ENCODE measurements around the gene CALD1. TPM values are rescaled to one million over a fixed set of nuclear protein-coding genes. Genes with fewer than 3 reads are reported as not detected.

The CALD1 gene
- total and polyA plus RNA-seq, 7 donors, result 16.8 to 59.5 (median 25.0) TPM

GRCh38 chr7:134850066-134850465 lies 70.6 kb downstream of the CALD1 start:
- 57 to 80% (median 63%) methylated on average over 2 of the region's 2 CpGs for WGBS, 3 donors
- H3K9me3 ChIP-seq, result no peaks in the 10 kb centered on the region
- intact Hi-C loops (cut with DNase I), result no loop called here
- H3K4me3 ChIP-seq, result no peak overlapping the region
- no peak overlapping the region for H3K27ac ChIP-seq
- H3K27me3 ChIP-seq (ENCODE audit: insufficient read depth in 3 of 3, low read length in 2 of 3), result no peaks in the 10 kb centered on the region
- TF ChIP-seq, protein P1, sequence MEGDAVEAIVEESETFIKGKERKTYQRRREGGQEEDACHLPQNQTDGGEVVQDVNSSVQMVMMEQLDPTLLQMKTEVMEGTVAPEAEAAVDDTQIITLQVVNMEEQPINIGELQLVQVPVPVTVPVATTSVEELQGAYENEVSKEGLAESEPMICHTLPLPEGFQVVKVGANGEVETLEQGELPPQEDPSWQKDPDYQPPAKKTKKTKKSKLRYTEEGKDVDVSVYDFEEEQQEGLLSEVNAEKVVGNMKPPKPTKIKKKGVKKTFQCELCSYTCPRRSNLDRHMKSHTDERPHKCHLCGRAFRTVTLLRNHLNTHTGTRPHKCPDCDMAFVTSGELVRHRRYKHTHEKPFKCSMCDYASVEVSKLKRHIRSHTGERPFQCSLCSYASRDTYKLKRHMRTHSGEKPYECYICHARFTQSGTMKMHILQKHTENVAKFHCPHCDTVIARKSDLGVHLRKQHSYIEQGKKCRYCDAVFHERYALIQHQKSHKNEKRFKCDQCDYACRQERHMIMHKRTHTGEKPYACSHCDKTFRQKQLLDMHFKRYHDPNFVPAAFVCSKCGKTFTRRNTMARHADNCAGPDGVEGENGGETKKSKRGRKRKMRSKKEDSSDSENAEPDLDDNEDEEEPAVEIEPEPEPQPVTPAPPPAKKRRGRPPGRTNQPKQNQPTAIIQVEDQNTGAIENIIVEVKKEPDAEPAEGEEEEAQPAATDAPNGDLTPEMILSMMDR (IDR thresholded peaks at IDR 0.05), result no peak
- DNase-seq (no peak), ATAC-seq (no peak)
- peaks cover 0 to 3% of the 10 kb centered on the region in 2 donors for H3K36me3 ChIP-seq (ENCODE audit: insufficient read depth in 1 of 2, low read depth in 1 of 2)
- no peaks in the 10 kb centered on the region for H3K4me1 ChIP-seq

DNA sequence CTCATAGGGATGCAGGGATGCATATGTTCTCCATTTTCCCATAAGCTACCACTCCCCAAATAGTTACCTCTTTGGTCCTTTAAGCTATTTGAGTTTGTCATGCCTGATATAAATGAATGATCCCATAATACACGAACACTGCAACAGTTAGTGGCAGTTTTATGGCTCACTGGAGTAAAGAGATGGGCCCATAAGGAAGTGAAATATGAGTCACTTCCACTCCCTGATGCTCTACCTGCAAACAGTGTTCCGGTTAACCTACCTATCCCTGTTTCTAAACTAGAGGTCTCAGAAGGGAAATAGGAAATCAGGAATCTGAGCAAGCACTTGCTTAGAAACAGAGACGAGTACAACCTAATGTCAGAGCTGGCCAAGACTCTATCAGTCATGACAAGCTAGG lies 71.7 kb downstream of the CALD1 start:
- no peak overlapping the region for H3K4me3 ChIP-seq
- H3K27me3 ChIP-seq (ENCODE audit: insufficient read depth in 3 of 3, low read length in 2 of 3), result no peaks in the 10 kb centered on the region
- ATAC-seq (no peak), DNase-seq (no peak)
- 77 to 82% (median 80%) methylated on average over 3 of the region's 3 CpGs for WGBS, 3 donors
- no peaks in the 10 kb centered on the region for H3K9me3 ChIP-seq
- TF ChIP-seq, protein P1 (IDR thresholded peaks at IDR 0.05), result no peak
- intact Hi-C loops (cut with DNase I), result no loop called here
- H3K36me3 ChIP-seq (ENCODE audit: insufficient read depth in 1 of 2, low read depth in 1 of 2), result no peaks in the 10 kb centered on the region
- peaks cover 5% of the 10 kb centered on the region for H3K4me1 ChIP-seq
- no peak overlapping the region for H3K27ac ChIP-seq

- 50 to 72% (median 59%) methylated on average over 2 of the region's 2 CpGs for WGBS, 3 donors
- H3K4me1 ChIP-seq, result peaks cover 5% of the 10 kb centered on the region
These were observed 73.2 kb downstream of the CALD1 start for GRCh38 chr7:134852625-134853024.

DNA sequence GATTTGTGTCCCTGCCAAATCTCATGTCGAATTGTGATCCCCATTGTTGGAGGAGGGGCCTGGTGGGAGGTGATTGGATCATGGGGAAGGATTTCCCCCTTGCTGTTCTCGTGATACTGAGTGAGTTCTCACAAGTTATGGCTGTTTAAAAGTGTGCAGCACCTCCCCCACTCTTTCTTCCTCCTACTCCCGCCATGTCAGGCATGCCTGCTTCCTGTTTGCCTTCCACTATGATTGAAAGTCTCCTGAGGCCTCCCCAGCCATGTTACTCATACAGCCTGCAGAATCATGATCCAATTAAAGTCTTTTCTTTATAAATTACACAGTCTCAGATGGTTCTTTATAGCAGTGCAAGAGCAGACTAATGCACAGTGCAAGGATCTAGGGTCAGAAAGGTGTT lies 75.4 kb downstream of the CALD1 start:
- TF ChIP-seq, protein P1 (IDR thresholded peaks at IDR 0.05), result no peak
- no peak for DNase-seq
- 39 to 55% (median 41%) methylated on average over 3 of the region's 3 CpGs for WGBS, 3 donors

More at GRCh38 chr7:134852625-134853024, 73.2 kb downstream of the CALD1 start:
- intact Hi-C loops (cut with DNase I), result no loop called here
- no peak for DNase-seq
- no peak for ATAC-seq
- Histone ChIP-seq H3K27me3 (ENCODE audit: insufficient read depth in 3 of 3, low read length in 2 of 3) (no peaks in the 10 kb centered on the region), H3K9me3 (no peaks in the 10 kb centered on the region), H3K27ac (no peak overlapping the region), H3K4me3 (no peak overlapping the region), H3K36me3 (ENCODE audit: insufficient read depth in 1 of 2, low read depth in 1 of 2) (no peaks in the 10 kb centered on the region)
- TF ChIP-seq, protein P1 (IDR thresholded peaks at IDR 0.05), result no peak

DNA sequence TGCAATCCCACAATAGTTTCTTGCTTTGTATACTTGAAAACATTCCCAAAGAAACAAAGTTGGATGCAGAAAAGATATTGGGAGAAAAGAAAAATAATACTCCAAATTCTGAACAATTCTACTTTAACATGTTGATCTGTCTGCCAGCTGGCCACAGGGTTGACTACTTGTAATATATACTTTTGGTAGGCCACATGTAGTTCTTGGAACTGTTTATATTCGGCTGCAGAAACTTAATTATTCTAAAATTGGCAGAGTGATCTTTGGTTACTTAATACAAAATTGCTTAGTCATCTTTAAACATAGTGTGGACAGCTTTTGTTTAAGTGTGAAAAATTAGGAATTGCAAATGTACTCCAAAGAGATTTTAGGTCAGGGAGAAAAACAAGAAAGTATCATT lies 76.0 kb downstream of the CALD1 start:
- H3K4me1 ChIP-seq, result peaks cover 5% of the 10 kb centered on the region
- H3K4me3 ChIP-seq, result no peak overlapping the region
- ATAC-seq, result no peak
- H3K27ac ChIP-seq, result no peak overlapping the region
- H3K9me3 ChIP-seq, result no peaks in the 10 kb centered on the region
- H3K27me3 ChIP-seq (ENCODE audit: insufficient read depth in 3 of 3, low read length in 2 of 3), result no peaks in the 10 kb centered on the region
- TF ChIP-seq, protein P1 (IDR thresholded peaks at IDR 0.05), result no peak
- DNase-seq, result no peak
- WGBS, 3 donors, result 6 to 31% (median 16%) methylated on average over 1 of the region's 1 CpG
- intact Hi-C loops (cut with DNase I), result no loop called here
- H3K36me3 ChIP-seq (ENCODE audit: insufficient read depth in 1 of 2, low read depth in 1 of 2), result no peaks in the 10 kb centered on the region

More for the DNA sequence above, 75.4 kb downstream of the CALD1 start:
- H3K4me3 ChIP-seq, result no peak overlapping the region
- H3K9me3 ChIP-seq, result no peaks in the 10 kb centered on the region
- H3K4me1 ChIP-seq, result peaks cover 5% of the 10 kb centered on the region
- H3K27ac ChIP-seq, result no peak overlapping the region
- ATAC-seq, result no peak
- H3K27me3 ChIP-seq (ENCODE audit: insufficient read depth in 3 of 3, low read length in 2 of 3), result no peaks in the 10 kb centered on the region
- intact Hi-C loops (cut with DNase I), result no loop called here
- no peaks in the 10 kb centered on the region for H3K36me3 ChIP-seq (ENCODE audit: insufficient read depth in 1 of 2, low read depth in 1 of 2)

Data from psoas muscle (tissue), 8 donors.